Hepatic stellate cell (primary cell): Measurements from ENCODE around the gene AGPAT4.
"Not testable (repeated sequence)": the region's sequence is repeated elsewhere in the genome, so short reads cannot be mapped to it uniquely, and the experiment has no call there.

Experiments
- DNase-seq: peaks from one replicate; pipeline ENCODE4 v3.0.0; 2011; ENCODE audit warnings: low spot score

AGPAT4 gene

GRCh38 chr6:161200610-161201370, 73.1 kb downstream of the AGPAT4 start:
- no peak for DNase-seq

- no peak for DNase-seq
Observed at GRCh38 chr6:161199850-161200249, 74.0 kb downstream of the AGPAT4 start.

GRCh38 chr6:161198783-161199460, 74.9 kb downstream of the AGPAT4 start:
- no peak for DNase-seq

GRCh38 chr6:161198176-161198575, 75.7 kb downstream of the AGPAT4 start:
- DNase-seq: no peak

- no peak for DNase-seq
Observed at GRCh38 chr6:161195386-161195785, 78.5 kb downstream of the AGPAT4 start.

- DNase-seq: no peak
Observed at GRCh38 chr6:161194374-161194773, 79.5 kb downstream of the AGPAT4 start.

GRCh38 chr6:161192636-161193411, 81.0 kb downstream of the AGPAT4 start:
- no peak for DNase-seq

GRCh38 chr6:161191671-161192070, 82.2 kb downstream of the AGPAT4 start:
- no peak for DNase-seq

- DNase-seq: no peak
Observed at GRCh38 chr6:161191007-161191406, 82.9 kb downstream of the AGPAT4 start.

- DNase-seq: no peak
Observed at GRCh38 chr6:161189891-161190290, 84.0 kb downstream of the AGPAT4 start.

GRCh38 chr6:161188547-161189465, 85.1 kb downstream of the AGPAT4 start:
- DNase-seq: no peak

- DNase-seq: peak; percentile 64
Observed at GRCh38 chr6:161186173-161186769, 87.6 kb downstream of the AGPAT4 start.

- DNase-seq: no peak
Observed at GRCh38 chr6:161181121-161181520, 92.7 kb downstream of the AGPAT4 start.

- not testable (repeated sequence) for DNase-seq
Observed at GRCh38 chr6:161178155-161178554, 95.7 kb downstream of the AGPAT4 start.

GRCh38 chr6:161176428-161176827, 97.4 kb downstream of the AGPAT4 start:
- DNase-seq: not testable (repeated sequence)

- not testable (repeated sequence) for DNase-seq
Observed at GRCh38 chr6:161172769-161173168, 101.1 kb downstream of the AGPAT4 start.

GRCh38 chr6:161171207-161171606, 102.7 kb downstream of the AGPAT4 start:
- no peak for DNase-seq

GRCh38 chr6:161169696-161170095, 104.2 kb downstream of the AGPAT4 start:
- no peak for DNase-seq

- DNase-seq: no peak
Observed at GRCh38 chr6:161169035-161169434, 104.8 kb downstream of the AGPAT4 start.

GRCh38 chr6:161168281-161168891, 105.5 kb downstream of the AGPAT4 start:
- DNase-seq: peak; percentile 77

GRCh38 chr6:161166677-161167076, 107.2 kb downstream of the AGPAT4 start:
- DNase-seq: no peak
